Testis (tissue), 3 donors: ENCODE results near the gene MCTS1. TPM values are rescaled to one million over a fixed set of nuclear protein-coding genes. Genes with fewer than 3 reads are reported as not detected.

Experiments used
- DNase-seq: peaks from one replicate; pipeline ENCODE4 v3.0.0-alpha.2; 2019
- H3K27ac ChIP-seq, 2 donors: fragments of 200-600 bp; sonication (generic); one replicate each; pipeline ENCODE4 v1.5.1; 2019
- H3K27me3 ChIP-seq: fragments of 200-600 bp; sonication (generic); one replicate; pipeline ENCODE4 v1.5.1; 2019
- H3K36me3 ChIP-seq: fragments of 200-600 bp; sonication (generic); one replicate; pipeline ENCODE4 v1.5.1; 2017; ENCODE audit warnings: low read depth; ENCODE audit errors: missing control alignments
- H3K4me1 ChIP-seq: fragments of 200-600 bp; sonication (generic); one replicate; pipeline ENCODE4 v1.5.1; 2019
- H3K4me3 ChIP-seq, 2 donors: fragments of 200-600 bp; sonication (generic); one replicate each; pipeline ENCODE4 v1.5.1; 2017 to 2019
- H3K9me3 ChIP-seq: fragments of 200-600 bp; sonication (generic); one replicate; pipeline ENCODE4 v1.5.1; 2017
- CTCF ChIP-seq, 3 experiments: fragments of 450-650 bp in 2 of 3; fragments of 200-600 bp in 1 of 3; sonication (generic) in 1 of 3; IDR thresholded peaks; one replicate each; pipeline ENCODE4 v1.5.1; 2016 to 2019; ENCODE audit warnings: antibody characterized with exemption in 3 of 3, mild to moderate bottlenecking in 2 of 3, moderate library complexity in 1 of 3
- POLR2A ChIP-seq: fragments of 450-650 bp; IDR thresholded peaks from one replicate; pipeline ENCODE4 v1.6.1; 2017; ENCODE audit warnings: antibody characterized with exemption, mild to moderate bottlenecking, moderate library complexity
- WGBS, 2 donors: methylation state at CpG; one replicate each; pipeline ENCODE4 v1.1.5; 2018; 5-methylcytosine and 5-hydroxymethylcytosine counted together
- intact Hi-C: fragments of 100-400 bp; cut with DNase I; formaldehyde crosslinking; loops from one replicate; pipeline ENCODE4 v1.15.1; 2023; ENCODE audit warnings: low total_unique reads
- polyA plus RNA-seq: library from polyadenylated mRNA; stranded (reverse); fragments of 350-450 nt; fragmentation: Illumina TruSeq; extraction: RNeasy Lipid Tissue Mini Kit (QIAGEN cat#74804); gene quantifications from one replicate; pipeline ENCODE4 v1.2.3, GENCODE V29; 2014; ENCODE audit warnings: low read depth, low replicate concordance; ENCODE audit not compliant: insufficient read depth
- total RNA-seq, 2 donors: library from RNA; depleted of rRNA; stranded (reverse); fragments of >200 nt; gene quantifications; one replicate each; pipeline ENCODE4 v1.2.3, GENCODE V29; 2016

The MCTS1 gene
- total and polyA plus RNA-seq, 3 donors from 2014 or later = 26.2 to 32.1 (median 27.4) TPM

GRCh38 chrX:120614816-120615215, 10.9 kb downstream of the MCTS1 start:
- H3K4me1 ChIP-seq = no peaks in the 10 kb centered on the region
- intact Hi-C loops = no loop called here
- DNase-seq = no peak
- no peak overlapping the region for H3K27ac ChIP-seq
- H3K27me3 ChIP-seq = no peaks in the 10 kb centered on the region
- no peak for TF ChIP-seq CTCF (IDR thresholded peaks at IDR 0.05)
- no peak for TF ChIP-seq POLR2A
- no peaks in the 10 kb centered on the region for H3K36me3 ChIP-seq
- no peaks in the 10 kb centered on the region for H3K9me3 ChIP-seq
- no peak overlapping the region for H3K4me3 ChIP-seq

GRCh38 chrX:120617996-120618630, 14.2 kb downstream of the MCTS1 start:
- TF ChIP-seq POLR2A = no peak
- TF ChIP-seq CTCF (IDR thresholded peaks at IDR 0.05) = no peak
- H3K4me1 ChIP-seq = no peaks in the 10 kb centered on the region
- no peaks in the 10 kb centered on the region for H3K27me3 ChIP-seq
- H3K4me3 ChIP-seq = no peak overlapping the region
- intact Hi-C loops = no loop called here
- WGBS, 2 donors = 68 to 75% methylated on average over 5 of the region's 5 CpGs
- no peaks in the 10 kb centered on the region for H3K36me3 ChIP-seq
- H3K9me3 ChIP-seq = no peaks in the 10 kb centered on the region
- H3K27ac ChIP-seq = no peak overlapping the region
- DNase-seq = no peak

DNA sequence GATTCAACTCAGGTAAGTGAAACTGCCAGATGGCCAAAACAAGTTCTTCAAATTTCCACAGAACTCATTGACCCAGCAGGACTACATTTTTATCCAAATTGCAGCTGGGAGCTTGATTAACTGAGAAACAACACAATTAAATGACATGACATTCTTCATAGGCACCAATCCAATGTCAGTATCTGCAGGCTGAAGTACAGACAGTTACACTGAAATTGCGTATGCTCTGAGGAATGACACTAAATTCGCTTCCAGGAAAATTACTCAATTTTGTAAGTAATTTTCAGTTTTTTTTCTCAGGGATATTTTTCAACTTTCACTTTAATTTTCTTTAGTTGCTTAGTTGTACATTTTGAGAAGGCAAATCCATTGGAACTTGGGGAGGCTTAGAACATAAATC, 21.5 kb downstream of the MCTS1 start:
- intact Hi-C loops = no loop called here
- Histone ChIP-seq H3K4me3 (no peak overlapping the region), H3K9me3 (no peaks in the 10 kb centered on the region), H3K4me1 (no peaks in the 10 kb centered on the region), H3K27ac (no peak overlapping the region), H3K27me3 (no peaks in the 10 kb centered on the region), H3K36me3 (no peaks in the 10 kb centered on the region)
- WGBS, 2 donors = 36 to 56% methylated on average over 2 of the region's 2 CpGs
- no peak for DNase-seq
- TF ChIP-seq POLR2A = no peak
- no peak for TF ChIP-seq CTCF (IDR thresholded peaks at IDR 0.05)

- DNase-seq = peak; percentile 94
- Histone ChIP-seq H3K27ac (peak within 1 kb of the TSS; percentile 82 to 85), H3K27me3 (no peaks in the 10 kb centered on the region), H3K36me3 (no peaks in the 10 kb centered on the region), H3K4me1 (no peaks in the 10 kb centered on the region), H3K9me3 (no peaks in the 10 kb centered on the region), H3K4me3 (peak within 1 kb of the TSS; percentile 65 to 75)
- WGBS, 2 donors = 0% methylated on average over 5 to 44 of the region's 68 CpGs
- TF ChIP-seq CTCF (IDR thresholded peaks at IDR 0.05) (no peak), POLR2A (no peak)
- intact Hi-C loops = no loop called here
Observed at GRCh38 chrX:120629667-120630537, 26.0 kb downstream of the MCTS1 start, which contains the start of gene C1GALT1C1. C1GALT1C1 (minus strand) TSS chrX:120630054; CDS start chrX:120627166, 2,888 bp downstream.
